ENCODE results near the gene TMEM43.
"Not testable (repeated sequence)": the region's sequence is repeated elsewhere in the genome, so short reads cannot be mapped to it uniquely, and the experiment has no call there.

The TMEM43 gene, protein sequence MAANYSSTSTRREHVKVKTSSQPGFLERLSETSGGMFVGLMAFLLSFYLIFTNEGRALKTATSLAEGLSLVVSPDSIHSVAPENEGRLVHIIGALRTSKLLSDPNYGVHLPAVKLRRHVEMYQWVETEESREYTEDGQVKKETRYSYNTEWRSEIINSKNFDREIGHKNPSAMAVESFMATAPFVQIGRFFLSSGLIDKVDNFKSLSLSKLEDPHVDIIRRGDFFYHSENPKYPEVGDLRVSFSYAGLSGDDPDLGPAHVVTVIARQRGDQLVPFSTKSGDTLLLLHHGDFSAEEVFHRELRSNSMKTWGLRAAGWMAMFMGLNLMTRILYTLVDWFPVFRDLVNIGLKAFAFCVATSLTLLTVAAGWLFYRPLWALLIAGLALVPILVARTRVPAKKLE

DNA sequence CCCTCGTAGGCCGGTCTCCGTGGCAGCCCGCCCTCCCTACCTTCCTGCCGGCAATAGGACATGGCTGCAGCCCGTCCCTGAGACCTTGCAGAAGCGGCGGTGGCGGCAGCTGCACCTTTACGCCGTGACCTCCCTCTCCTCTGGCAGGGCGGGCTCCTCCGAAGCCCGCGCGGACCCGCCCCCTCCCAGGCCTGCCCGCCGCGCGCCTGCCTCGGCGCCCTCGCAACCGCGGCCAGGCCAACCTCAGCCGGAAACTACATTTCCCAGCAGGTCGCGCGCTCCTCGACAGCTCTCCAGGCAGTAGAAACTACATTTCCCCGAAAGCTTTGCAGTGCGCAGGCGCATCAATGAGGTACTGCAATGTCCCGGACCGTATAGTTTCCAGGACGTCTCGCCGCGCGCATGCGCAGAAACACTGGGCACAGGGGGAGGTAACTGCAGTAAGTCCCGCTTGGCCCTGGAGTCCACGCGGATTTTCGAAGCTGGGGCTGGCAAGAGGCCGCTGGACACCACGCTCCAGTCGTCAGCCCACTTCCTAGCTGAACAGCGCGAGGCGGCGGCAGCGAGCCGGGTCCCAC, at the start of gene TMEM43, which contains the start of gene CHCHD4:
TMEM43 (plus strand) TSS at position 438 of the 578 bp plus-strand sequence. CDS start 142 bp downstream, outside the sequence.
CHCHD4 (minus strand) TSS at position 256 of the 578 bp plus-strand sequence; CDS start at position 62, 194 bp downstream.
- peak; percentile 96 for DNase-seq

DNA sequence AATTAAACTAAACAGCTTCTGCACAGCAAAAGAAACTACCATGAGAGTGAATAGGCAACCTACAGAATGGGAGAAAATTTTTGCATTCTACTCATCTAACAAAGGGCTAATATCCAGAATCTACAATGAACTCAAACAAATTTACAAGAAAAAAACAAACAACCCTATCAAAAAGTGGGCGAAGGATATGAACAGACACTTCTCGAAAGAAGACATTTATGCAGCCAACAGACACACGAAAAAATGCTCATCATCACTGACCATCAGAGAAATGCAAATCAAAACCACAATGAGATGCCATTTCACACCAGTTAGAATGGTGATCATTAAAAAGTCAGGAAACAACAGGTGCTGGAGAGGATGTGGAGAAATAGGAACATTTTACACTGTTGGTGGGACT, 49.6 kb upstream of the TMEM43 start:
- not testable (repeated sequence) for DNase-seq

DNA sequence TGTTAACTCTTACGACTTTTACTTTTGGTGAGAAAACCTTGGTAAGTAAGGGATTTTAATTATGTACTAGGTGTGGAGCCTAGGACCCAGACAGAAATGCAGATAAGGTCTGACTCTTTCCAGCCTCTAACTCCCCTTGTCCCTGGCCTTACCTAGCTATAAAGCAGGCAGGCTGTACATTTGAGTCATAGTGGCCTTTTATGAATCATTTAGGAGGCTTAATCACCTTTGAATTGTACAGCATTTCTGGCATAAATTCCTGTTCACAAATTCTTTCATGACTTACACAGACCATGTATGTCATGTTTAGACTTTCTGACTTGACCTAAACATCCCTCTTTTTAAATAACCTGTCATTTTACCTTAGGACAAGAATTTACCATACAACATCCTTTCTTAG, 47.5 kb upstream of the TMEM43 start:
- DNase-seq: no peak

DNA sequence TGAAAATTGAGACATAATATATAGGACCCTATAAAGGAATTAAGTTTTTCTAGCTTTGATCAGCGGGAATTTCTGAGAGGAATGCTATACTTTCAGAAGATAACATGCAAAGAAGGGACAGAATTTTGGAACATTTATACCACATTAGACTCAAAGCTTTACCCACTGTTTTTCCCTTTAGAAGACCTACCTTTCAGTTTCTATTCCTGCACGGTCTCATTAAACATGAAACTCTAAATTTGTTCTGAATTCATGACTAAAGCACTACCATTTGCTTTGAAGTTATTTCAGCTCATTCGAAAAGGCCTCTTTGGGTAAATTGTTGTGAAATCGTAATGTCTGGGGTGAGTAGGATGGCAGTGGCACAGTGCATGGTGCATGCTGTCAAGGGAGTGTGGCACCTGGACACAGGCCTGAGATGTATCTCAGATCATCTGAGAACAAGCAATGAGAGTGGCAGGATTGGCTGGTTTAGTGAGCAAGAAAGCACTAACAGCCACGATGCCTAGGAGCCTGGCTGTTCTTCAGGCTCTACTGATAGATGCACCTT, 42.7 kb upstream of the TMEM43 start:
- no peak for DNase-seq

DNA sequence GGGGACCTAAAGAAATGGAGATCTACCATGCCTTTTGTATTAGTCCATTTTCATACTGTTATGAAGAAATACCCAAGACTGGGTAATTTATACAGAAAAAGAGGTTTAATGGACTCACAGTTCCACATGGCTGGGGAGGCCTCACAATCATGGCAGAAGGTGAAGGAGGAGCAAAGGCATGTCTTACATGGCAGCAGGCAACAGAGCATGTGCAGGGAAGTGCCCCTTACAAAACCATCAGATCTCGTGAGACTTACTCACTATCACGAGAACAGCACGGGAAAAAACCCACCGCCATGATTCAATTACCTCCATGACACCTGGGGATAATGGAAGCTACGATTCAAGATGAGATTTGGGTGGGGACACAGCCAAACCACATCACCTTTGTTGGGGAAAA, 37.4 kb upstream of the TMEM43 start:
- DNase-seq: not testable (repeated sequence)

DNA sequence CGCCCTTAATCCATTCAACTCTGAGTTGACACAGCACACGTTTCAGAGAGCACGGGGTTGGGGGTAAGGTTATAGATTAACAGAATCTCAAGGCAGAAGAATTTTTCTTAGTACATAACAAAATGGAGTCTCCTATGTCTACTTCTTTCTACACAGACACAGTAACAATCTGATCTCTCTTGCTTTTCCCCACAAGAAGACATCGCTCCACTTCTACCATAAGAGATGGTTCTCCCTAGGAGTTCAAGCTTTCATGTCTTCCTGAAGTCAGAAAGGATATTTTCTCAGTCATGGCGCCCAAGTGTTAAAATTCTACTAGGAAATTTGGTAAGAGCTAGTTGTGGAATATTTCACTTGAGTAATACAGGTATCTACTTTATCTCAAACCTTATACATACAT, 32.9 kb upstream of the TMEM43 start:
- DNase-seq: not testable (repeated sequence)

DNA sequence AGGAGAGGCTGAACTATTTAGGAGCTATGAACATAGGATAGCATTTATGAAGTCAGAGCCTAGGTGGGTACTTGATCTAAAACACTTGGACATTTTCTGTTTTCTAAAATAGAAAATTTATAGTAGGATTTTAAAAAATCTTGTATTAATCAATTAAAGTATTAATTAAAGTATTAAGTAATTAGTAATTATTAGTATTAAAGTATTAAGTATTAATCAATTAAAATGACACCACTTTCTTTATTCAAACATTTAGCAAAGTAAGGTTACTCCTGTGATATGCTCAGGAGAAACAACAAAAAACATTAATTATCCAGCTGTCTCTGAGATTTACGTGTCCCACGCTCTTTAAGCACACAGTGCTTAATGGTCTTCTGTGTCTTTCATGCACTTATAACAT, 32.4 kb upstream of the TMEM43 start:
- DNase-seq: no peak

DNA sequence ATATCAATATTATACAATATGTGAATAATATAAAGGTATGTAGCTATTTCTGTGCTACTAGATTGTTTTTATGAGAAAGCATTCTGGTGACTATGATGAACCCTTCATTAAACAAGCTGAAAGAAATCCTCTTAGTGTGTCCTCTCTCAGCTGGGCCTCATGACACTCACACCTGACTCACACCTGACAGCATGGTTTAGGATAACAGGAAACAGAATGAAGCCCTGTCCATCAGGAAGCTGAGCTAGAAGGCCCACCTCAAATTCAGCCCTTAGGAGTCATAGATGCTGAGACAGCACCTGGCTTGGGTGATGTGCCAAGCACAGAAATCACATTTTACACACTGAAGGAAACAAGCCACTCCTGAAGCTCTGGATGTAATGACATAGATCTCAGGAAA, 31.0 kb upstream of the TMEM43 start:
- no peak for DNase-seq

DNA sequence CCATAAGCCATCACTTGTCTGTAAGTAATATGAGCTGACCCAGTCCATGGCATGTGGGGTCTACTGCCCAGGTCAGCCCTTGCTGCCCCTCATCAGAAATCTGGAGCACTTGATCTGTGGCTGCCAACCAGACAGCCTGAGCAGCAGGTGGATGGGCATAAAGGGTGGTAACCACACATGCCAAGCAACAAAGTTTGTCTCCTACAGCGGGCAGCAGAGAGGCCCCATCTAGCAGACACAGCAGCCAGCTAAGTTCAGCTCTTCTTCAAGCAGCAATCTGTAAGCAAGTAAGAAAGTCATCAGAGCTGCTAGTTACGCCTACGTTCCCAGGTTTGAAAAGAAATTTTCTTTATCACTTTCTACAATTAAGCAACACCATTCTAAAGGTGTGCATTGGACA, 28.1 kb upstream of the TMEM43 start:
- no peak for DNase-seq

DNA sequence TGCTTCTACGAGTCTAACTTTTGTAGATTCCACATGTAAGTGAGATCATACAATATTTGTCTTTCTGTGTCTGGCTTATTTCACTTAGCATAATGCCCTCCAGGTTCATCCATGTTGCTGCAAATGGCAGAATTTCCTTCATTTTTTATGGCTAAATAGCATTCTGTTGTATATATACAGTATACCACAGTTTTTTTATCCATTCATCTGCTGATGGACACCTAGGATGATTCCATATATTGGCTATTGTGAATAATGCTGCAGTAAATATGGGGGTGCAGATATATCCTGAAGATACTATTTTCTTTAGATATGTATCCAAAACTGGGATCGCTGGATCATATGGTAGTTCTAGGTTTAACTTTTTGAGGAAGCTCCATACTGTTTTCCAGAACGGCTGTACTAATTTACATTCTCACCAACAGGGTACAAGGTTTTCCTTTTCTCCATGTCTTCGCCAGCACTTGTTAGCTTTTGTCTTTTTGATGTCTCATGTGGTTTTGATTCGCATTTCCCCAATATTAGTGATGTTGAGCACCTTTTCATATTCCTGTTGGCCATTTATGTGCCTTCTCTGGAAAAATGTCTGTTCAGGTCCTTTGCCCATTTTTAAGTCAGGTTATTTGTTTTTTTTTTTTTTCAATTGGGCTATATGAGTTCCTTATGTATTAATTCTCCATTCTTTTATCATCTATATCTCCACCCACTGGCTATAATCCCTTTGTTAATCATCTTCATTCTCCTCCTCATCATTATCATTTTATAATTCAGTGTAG, 27.0 kb upstream of the TMEM43 start:
- DNase-seq: no peak

DNA sequence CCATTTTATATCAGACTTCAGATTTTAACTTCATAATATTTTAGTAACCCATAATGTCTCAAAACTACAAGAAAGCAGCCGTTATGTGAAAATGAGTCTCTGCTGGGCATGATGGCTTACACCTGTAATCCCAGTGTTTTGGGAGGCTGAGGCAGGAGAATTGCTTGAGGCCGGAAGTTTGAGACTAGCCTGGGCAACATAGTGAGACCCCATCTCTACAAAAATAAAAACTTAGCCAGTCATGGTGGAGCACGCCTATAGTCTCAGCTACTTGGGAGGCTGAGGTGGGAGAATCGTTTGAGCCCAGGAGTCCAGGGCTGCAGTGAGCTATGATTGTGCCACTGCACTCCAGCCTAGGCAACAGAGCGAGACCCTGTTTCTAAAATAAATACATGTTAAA, 15.0 kb upstream of the TMEM43 start:
- DNase-seq: not testable (repeated sequence)

DNA sequence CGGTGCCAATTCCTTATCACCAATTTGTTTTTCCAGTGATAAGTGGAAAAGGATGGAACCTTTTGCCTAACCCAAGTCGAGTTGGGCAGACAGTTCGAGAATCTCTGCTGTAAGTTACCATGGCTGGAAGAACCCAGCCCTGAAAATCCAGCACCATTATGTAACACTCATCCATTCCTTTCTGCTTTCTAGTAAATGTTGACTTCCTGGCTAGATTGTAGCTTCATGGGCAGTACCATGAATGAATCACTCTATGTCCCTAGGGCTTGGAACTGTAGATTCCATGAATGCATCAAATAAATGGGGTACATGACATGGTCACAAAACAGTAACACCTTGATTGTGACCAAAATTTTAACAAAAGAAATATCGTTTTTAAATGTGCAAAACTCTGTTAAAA, 14.2 kb upstream of the TMEM43 start:
- DNase-seq: no peak

DNA sequence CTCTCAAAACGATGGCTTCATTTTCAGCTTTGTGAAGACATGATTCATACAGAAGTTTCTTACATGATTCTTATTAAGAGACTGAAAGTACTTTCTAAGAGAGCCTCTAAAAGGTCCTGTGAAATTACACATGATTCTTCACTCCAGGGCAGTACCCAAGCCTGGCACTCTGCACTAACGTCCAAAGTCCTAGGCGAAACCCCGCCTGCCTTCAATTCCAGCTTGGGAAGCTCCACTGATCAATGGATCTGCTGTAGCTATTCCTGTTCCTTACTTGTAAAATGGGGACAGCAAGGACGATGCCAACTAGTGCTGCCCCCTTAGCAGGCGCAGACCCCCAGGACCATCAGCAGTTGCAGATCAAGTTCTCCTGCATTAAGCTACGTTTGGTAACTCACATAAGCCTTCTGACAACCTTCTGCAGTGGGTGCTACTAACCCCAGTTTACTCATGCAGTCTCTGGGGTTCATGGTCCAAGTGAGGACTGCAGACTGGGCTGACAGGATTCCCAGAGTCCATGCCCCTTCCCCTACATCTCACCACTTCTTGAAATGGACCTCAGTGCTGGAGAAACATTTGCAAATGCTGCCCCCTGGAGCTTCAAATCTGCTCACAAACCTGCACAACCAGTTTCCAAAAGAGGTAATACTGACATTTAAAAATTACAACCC, 10.8 kb upstream of the TMEM43 start:
- DNase-seq: no peak

DNA sequence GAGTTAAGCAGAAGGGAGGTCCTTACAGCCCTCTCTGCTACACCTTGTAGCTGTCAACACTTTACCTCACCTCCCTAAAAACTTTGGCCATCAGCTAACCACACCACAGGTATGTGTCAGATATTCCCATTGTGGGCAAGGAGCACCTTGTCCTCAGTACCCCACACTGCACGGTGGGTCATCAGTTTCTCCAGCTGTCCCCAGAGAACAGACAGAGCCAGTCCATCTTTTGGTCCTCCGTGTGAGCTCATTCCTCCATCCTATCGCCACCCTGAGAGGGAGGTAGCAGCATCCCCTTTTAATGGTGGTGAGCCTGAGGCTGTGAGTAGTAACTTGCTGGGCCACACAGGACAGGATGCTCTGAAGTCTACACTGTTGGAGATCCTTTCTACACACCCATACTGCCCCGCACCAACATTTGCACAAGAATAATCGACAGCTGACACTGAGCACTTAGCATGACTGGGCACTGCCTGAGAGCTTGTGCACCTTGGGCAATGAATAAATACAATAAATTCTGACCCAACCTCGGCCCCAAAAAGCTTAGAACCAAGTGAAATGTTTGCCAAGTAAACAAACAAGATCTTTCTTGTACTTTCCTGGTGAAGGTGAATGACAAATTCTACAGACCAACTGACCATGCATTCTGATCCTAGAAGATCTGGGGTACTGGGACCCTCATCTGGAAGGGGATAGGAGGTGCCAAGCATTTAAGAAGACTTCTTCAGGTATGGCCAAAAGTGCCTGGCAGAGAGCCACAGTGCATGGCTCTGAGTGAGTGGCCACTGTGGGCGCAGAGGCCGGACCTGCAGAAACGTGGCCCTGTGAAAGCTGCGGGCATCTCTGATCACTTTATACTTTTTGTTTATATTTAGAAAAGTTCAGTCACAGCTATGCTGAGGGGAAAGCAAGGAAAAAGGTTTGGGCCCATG, 7.1 kb upstream of the TMEM43 start:
- DNase-seq: no peak

DNA sequence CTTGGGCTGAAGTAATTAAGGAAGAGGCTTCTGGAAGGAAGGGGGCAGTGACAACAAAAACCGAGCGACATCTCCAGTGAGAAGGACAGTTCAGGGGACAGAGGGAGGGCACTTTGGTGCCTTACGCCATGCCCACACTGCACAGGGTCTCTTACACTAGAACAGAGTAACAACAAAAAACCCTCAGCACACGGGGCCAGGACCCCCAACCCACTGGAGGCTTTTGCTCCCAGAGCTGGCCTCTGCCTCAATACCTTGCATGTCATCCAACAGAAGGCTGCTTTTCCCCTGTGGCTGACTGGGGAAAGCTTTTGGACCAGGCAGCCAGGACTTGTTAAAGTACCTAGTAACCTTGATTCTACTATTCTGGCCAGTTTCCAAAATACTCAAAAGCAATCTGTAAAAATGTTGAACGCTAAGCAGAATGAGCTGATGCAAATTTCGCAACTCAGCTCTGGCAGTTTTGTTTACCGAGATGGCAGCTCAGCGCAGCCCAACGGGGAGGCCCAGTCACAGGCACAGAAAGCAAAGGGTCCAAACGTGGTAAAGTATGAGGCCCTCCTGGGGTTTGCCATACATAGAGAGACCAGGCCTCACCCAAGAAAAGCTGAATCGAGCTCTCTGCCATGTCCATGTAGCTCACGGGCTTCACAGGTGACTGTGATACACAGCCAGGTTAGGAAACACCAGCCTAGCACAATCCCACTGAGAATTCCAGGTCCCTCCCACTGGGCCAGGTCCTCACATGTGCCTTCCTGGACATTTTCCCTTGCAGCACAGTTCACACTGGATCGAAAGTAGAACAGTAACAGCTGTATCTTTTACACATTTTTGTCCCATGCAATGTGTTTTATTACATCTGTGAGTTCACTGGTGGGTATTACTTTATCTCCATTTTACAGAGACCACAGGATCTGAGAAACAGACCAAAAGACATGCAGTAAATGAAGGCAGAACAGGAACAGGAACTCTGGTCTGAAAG, 6.2 kb upstream of the TMEM43 start:
- no peak for DNase-seq

DNA sequence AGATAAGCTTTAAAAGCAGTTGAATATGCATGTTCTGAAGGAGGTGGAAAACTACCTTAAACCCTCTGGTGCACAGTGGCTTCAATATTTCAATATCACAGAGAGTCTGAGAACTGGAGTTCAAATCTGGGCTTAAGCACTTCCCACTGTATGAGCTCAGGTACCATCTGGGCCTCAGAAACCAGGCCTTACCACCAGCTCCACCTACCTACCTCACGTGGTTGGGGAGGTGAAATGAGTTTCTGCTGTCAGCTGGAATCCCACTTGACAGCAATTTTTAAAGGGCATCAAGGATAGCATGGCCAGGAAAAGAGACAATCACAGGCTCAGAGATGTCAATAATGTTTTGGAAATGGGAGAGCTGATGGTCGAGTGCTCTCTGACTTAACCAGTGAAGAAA, 5.2 kb upstream of the TMEM43 start:
- DNase-seq: no peak

DNA sequence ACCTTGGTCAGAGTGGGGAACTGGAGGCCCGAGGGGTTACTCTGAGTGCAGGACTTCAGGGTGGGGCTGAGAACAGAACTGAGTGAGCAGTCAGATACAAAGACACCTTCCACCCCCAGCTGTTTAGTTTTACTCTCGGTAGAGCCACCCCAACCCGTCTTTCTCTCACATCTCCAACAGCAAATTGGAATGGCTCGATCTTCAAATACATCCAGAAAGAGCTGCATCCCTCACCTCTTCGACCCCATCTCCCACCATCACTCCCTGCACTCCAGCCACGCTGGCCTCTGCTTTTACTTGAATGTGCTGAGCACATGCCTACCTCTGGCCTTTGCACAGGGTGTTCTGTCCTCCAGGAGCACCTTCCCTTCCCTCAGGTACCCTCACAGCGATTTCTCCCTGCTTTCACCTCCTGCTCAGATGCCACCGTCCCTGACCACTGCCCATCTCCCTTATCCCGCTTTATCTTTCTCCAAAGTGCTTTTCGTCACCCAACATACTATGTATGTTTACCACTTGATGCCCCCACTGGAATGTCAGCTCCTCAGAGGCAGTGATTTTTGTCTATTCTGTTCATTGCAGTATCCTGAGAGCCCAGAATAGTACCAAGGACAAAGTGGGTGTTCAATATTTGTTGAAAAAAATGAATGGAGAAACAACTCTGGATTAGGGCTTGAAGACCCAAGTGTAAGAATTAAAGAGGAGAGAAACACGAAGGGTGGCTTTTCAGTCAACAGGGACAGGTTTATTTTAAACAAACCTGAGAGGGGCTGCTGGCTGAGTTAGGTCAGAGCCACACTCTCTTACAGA, 4.5 kb upstream of the TMEM43 start:
- no peak for DNase-seq

DNA sequence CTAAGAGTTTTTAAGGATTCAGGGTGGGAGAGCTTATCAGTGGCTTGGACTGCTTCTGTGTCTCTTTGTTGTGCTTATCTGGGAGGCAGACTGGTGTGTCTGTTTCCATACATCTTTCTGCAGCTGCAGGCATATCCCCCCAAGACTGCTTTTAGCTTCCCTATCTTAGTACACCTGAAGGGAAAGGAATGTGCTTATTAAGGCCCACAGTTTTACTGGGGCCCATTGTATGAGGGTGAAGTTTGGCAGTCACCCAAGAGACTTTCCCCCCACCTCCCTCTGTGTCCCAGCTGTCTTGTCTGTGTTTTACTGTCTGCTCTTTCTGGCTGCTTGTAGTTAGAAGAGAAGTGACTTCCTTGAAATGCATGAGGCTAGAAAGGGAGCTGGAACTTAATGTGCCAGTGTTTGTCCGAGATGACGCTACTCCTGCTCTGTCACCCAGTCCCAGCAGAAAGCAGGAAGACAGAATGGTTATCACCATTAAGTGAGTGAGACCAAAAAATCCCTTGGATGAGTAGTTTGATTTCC, 3.9 kb upstream of the TMEM43 start:
- not testable (repeated sequence) for DNase-seq

DNA sequence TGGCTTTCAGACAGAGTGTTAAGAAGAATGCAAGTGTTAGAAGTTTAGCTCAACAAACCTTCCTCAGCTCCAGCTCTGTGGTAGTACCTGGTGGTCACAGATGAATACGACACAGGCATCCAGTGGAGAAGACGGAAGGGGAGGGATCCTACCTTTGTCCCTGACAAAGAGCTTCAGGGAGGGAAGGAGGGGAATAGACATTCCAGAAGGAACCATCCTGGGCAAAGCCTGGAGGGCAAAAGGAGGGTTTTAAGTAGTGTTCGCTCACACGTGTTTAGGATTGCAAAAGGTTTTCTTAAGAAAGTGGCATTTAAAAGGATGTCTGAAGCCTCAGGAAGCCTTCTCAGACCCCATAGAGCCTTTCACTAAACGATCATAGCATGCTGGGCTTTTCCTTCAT, 3.0 kb upstream of the TMEM43 start:
- DNase-seq: no peak
